GM19397 (cell line): ENCODE results near the gene EXOC6.

Source experiments
- ATAC-seq: cut with Tn5 transposase; IDR thresholded peaks from one replicate; pipeline ENCODE4 v1.9.1; 2021; ENCODE audit warnings: mild to moderate bottlenecking, moderate library complexity; ENCODE audit not compliant: unreplicated experiment

The EXOC6 gene

GRCh38 chr10:93006435-93007039, 158.2 kb downstream of the EXOC6 start:
- ATAC-seq: no peak

- no peak for ATAC-seq
Observed at GRCh38 chr10:93015722-93016121, 167.4 kb downstream of the EXOC6 start.

- ATAC-seq: no peak
Observed at GRCh38 chr10:93023013-93023650, 174.8 kb downstream of the EXOC6 start.

- ATAC-seq: no peak
Observed at GRCh38 chr10:93026072-93026471, 177.8 kb downstream of the EXOC6 start.

- ATAC-seq: no peak
Observed at GRCh38 chr10:93027508-93027907, 179.2 kb downstream of the EXOC6 start.

- ATAC-seq: no peak
Observed at GRCh38 chr10:93028883-93029282, 180.6 kb downstream of the EXOC6 start.

GRCh38 chr10:93030409-93030808, 182.1 kb downstream of the EXOC6 start:
- no peak for ATAC-seq

GRCh38 chr10:93032105-93032808, 183.9 kb downstream of the EXOC6 start:
- no peak for ATAC-seq

GRCh38 chr10:93032809-93033137, 184.5 kb downstream of the EXOC6 start:
- no peak for ATAC-seq

- no peak for ATAC-seq
Observed at GRCh38 chr10:93034426-93034825, 186.1 kb downstream of the EXOC6 start.

GRCh38 chr10:93039110-93039509, 190.8 kb downstream of the EXOC6 start:
- ATAC-seq: no peak

GRCh38 chr10:93039721-93040120, 191.4 kb downstream of the EXOC6 start:
- no peak for ATAC-seq

- no peak for ATAC-seq
Observed at GRCh38 chr10:93054486-93054885, 206.2 kb downstream of the EXOC6 start.

- ATAC-seq: no peak
Observed at GRCh38 chr10:93058139-93058538, 209.8 kb downstream of the EXOC6 start.

- no peak for ATAC-seq
Observed at GRCh38 chr10:93059975-93060886, 211.9 kb downstream of the EXOC6 start, which contains the start of gene CYP26C1. Gene CYP26C1, plus strand, starts transcription at chr10:93060798. Its CDS starts 466 bp downstream, at chr10:93061264.

- no peak for ATAC-seq
Observed at GRCh38 chr10:93060887-93061593, 212.7 kb downstream of the EXOC6 start.

GRCh38 chr10:93061594-93062513, 213.5 kb downstream of the EXOC6 start:
- ATAC-seq: no peak

- ATAC-seq: no peak
Observed at GRCh38 chr10:93062514-93063143, 214.3 kb downstream of the EXOC6 start.
